HG02885 (cell line): ENCODE results near the gene PHPT1.
"Not testable (repeated sequence)": the region's sequence is repeated elsewhere in the genome, so short reads cannot be mapped to it uniquely, and the experiment has no call there.

ENCODE experiments used
- ATAC-seq: cut with Tn5 transposase; IDR thresholded peaks from one replicate; pipeline ENCODE4 v1.9.1; 2021; ENCODE audit warnings: mild to moderate bottlenecking; ENCODE audit not compliant: unreplicated experiment, poor library complexity

Gene PHPT1

GRCh38 chr9:136821826-136822544 lies 27.2 kb upstream of the PHPT1 start:
- ATAC-seq: no peak

- ATAC-seq: no peak
These were observed 25.8 kb upstream of the PHPT1 start for GRCh38 chr9:136823136-136824046.

- no peak for ATAC-seq
These were observed 24.5 kb upstream of the PHPT1 start for GRCh38 chr9:136824496-136825225.

GRCh38 chr9:136825295-136826187 lies 23.7 kb upstream of the PHPT1 start:
- ATAC-seq: no peak

GRCh38 chr9:136826188-136826541 lies 23.0 kb upstream of the PHPT1 start:
- ATAC-seq: no peak

GRCh38 chr9:136826703-136827582 lies 22.3 kb upstream of the PHPT1 start:
- ATAC-seq: no peak

- no peak for ATAC-seq
These were observed 21.3 kb upstream of the PHPT1 start for GRCh38 chr9:136827794-136828473.

GRCh38 chr9:136828474-136829140 lies 20.6 kb upstream of the PHPT1 start:
- ATAC-seq: no peak

GRCh38 chr9:136829412-136829811 lies 19.8 kb upstream of the PHPT1 start:
- no peak for ATAC-seq

GRCh38 chr9:136829981-136830885 lies 19.0 kb upstream of the PHPT1 start:
- no peak for ATAC-seq

GRCh38 chr9:136831002-136831719 lies 18.0 kb upstream of the PHPT1 start:
- no peak for ATAC-seq

- no peak for ATAC-seq
These were observed 17.5 kb upstream of the PHPT1 start for GRCh38 chr9:136831720-136832104.

- no peak for ATAC-seq
These were observed 16.6 kb upstream of the PHPT1 start for GRCh38 chr9:136832581-136832980.

GRCh38 chr9:136833381-136834048 lies 15.7 kb upstream of the PHPT1 start:
- not testable (repeated sequence) for ATAC-seq

GRCh38 chr9:136835162-136835931 lies 13.9 kb upstream of the PHPT1 start:
- no peak for ATAC-seq
